ENCODE measurements around the gene KRTAP10-3.

- TF ChIP-seq CTCF (conservative IDR thresholded peaks at IDR 0.05 in 1 of 2, IDR thresholded peaks at IDR 0.05 in 1 of 2; ENCODE audit: low read depth in 1 of 2, low read length in 2 of 2) (no peak), EZH2 (IDR thresholded peaks at IDR 0.05; ENCODE audit: low read length, missing control alignments) (no peak)
Observed at GRCh38 chr21:44512496-44513388, 45.9 kb downstream of the KRTAP10-3 start.
